Stimulated activated CD8-positive, alpha-beta memory T cell treated with anti-CD3 and anti-CD28 coated beads, Interleukin-7, amount 100 ng/mL, for 4 hours (primary cell): ENCODE measurements around the gene MTA1.

Source experiments
- DNase-seq, 2 donors: peaks; one replicate each; pipeline ENCODE4 v3.0.0-alpha.2; 2020; ENCODE audit warnings: low read depth in 2 of 2

MTA1 gene

GRCh38 chr14:105465209-105466031 lies 45.8 kb downstream of the MTA1 start:
- DNase-seq, result no peak

DNA sequence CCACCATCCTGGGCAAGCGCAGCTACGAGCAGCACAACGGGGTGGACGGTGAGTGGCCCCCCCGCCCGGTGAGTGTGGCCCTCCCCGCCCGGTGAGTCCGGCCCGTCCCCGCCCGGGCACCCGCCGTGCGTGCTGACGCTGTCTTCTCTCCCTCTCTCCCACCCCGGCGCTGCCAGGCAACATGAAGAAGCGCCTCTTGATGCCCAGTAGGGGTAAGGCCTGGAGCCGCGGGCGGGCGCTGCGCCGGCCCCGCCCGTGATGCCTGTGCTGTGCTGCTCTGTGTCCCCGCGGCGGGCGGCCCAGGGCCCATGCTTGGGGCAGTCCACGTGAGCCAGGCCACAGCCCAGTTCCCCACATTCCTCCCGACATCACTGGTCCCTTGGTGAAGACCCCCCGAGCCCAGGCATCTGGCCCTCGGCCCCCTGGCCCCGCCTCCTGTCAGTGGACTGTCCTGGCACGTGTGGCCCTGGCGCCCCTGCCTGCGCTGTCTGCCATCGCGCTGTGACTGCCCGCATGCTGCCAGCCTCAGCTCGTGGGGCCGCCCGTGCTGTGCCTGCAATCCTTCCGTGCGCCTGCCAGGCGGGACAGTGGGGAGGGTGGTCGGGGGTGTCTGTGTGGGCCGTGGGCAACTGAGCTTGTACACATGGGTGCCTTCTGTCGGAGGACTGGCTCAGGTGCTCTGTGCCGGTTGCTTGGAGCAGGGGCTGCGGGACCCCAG lies 47.1 kb downstream of the MTA1 start:
- DNase-seq, result no peak

DNA sequence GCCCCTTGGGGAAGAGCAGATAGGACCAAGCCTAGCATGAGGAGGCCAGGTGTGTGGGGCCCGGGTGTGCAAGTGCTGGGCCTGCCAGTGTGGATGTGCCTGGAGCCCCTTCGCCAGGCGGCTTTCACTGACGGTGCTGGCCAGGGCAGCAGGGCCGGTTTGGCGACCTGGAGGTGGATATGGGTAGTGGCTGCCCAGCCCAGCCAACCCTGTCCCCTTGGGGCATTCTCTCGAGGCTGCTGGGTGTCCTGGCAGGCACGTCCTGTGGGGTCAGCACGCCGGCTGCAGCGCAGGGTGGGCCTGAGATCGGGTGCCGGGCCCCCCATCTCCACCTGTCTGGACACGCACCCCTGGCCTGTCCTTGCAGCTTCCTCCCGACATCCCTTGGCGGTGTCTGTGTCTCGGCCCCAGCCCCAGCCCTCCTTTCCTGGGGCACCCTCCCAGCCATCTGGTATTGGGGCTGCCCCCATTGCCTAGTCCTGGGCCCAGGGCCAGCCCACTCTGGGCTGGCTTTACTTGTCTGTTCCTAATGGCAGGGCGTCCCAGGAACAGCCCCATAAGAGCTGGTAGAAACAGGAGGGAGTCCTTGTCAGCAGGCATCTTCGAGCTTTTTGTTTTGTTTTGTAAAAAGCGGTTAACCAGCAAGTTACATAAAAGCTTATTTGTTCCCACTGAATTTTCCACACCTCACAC lies 47.8 kb downstream of the MTA1 start:
- DNase-seq, result no peak

DNA sequence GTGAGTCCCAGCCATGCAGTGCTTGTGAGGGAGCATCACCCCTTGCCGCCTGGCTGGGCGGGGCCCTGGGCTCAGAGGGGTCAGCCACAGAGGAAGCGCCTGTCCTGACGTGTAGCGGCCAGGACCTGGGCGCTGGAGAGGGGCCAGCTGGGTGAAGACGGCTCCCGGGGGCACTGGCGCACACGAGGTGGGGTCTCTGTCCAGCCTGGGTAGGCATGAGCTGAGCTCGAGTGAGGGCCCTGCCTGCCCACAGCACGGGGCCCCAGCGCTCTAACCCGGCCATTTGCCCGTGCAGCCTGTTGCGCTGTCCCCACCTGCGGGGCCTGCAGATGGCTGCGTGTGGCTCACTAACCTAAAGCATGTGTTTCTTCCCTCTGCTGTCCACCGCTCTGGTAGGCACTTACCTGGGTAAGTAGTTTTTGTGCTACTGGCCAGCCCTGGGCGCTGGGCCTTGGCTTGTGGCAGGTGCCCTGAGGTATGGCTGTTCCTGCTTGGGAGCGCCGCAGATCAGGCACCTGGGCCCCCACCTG lies 48.4 kb downstream of the MTA1 start:
- DNase-seq, result no peak

DNA sequence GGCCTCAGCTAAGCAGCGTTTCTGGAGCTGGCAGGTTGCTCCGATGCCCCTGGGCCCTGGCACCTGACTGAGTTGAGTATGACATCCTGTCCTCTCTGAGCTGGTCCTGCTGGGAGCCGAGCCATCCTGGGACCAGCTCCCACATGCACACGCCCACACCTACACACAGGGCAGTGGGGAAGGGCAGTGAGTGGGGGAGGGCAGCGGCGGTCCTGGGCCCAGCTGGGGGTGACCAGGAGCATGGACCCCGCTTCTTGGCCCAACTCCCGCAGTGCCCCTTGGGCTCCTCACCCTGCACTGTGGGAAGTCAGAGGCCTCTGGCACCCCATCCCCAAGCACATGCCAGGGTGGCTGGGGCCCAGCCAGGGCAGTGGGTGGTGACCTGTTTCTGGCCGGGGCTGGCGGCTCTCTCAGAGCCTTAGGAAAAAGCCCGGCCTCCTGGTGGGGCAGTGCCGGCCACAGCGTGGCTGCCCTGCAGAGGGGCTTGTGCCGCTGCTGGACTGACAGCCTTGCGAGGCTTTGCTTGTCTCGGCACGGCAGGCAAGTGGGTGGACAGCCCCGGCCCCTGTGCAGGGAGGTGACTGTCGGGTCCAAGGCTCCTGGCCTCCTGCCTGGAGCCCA lies 49.1 kb downstream of the MTA1 start:
- no peak for DNase-seq

GRCh38 chr14:105469456-105470349 lies 50.1 kb downstream of the MTA1 start:
- no peak for DNase-seq

DNA sequence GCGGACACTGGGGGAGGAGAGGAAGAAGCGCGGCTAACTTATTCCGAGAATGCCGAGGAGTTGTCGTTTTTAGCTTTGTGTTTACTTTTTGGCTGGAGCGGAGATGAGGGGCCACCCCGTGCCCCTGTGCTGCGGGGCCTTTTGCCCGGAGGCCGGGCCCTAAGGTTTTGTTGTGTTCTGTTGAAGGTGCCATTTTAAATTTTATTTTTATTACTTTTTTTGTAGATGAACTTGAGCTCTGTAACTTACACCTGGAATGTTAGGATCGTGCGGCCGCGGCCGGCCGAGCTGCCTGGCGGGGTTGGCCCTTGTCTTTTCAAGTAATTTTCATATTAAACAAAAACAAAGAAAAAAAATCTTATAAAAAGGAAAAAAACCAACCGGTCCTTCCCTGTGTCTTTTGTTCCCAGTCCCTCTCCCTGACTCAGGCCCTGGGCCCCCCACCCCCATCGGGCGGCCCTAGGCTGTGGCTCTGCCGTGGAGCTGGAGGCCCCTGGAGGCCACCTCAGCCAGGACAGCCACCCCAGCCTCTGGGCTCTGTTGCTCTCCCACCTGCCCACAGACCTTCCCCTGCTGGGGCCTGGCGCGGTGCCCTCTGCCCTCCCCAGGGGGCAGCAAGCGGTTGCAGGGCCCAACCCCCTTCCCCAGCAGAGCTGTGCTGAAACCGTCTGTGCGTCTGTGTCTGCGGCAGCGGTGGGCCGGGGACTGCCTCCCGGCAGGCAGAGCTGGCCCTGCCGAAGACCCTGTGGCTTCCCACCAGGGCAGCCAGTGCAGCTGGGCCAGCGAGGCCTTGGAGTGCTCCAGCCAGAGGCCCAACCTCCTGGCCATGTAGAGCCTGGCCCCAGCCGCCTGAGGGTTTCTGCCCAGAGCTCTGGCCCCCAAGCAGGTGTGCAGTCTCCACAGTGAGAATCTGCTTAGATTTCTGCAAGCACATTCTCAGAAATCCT lies 51.0 kb downstream of the MTA1 start:
- DNase-seq, result no peak

GRCh38 chr14:105471297-105471821 lies 51.7 kb downstream of the MTA1 start:
- no peak for DNase-seq

DNA sequence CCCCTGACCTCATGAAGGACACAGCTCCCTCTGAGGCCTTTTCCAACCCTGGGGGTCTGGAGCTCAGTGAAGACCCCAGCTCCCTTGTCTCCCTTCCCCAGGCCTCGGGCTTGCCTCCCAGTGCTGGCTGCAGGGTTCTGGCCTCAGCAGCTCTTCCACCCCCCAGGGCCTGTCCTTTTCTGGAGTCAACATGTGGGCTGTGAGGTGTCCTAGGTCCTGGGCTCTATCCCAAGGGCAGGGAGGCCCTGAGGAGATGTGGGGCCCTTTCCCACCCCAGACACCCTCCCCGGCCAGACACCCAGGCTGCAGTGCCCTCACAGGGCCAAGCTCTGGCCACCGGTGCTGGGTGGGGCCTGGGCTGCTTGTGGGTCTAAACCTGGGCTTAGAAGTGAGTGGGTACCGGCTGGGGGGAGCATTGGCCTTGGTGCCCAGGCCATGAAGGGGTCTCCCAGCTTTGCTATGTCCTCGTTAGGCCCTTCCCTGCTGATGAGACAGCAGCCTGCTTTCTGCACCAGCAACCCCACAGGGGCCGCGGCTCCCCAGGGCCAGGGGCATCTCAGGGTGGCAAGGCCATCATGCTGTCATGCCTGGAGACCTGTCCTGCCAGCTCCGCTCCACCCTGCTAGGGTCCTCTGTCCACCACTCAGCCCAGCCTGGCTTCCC lies 52.3 kb downstream of the MTA1 start:
- DNase-seq, result no peak

GRCh38 chr14:105472486-105472991 lies 52.9 kb downstream of the MTA1 start:
- no peak for DNase-seq

GRCh38 chr14:105473033-105473676 lies 53.5 kb downstream of the MTA1 start:
- no peak for DNase-seq

DNA sequence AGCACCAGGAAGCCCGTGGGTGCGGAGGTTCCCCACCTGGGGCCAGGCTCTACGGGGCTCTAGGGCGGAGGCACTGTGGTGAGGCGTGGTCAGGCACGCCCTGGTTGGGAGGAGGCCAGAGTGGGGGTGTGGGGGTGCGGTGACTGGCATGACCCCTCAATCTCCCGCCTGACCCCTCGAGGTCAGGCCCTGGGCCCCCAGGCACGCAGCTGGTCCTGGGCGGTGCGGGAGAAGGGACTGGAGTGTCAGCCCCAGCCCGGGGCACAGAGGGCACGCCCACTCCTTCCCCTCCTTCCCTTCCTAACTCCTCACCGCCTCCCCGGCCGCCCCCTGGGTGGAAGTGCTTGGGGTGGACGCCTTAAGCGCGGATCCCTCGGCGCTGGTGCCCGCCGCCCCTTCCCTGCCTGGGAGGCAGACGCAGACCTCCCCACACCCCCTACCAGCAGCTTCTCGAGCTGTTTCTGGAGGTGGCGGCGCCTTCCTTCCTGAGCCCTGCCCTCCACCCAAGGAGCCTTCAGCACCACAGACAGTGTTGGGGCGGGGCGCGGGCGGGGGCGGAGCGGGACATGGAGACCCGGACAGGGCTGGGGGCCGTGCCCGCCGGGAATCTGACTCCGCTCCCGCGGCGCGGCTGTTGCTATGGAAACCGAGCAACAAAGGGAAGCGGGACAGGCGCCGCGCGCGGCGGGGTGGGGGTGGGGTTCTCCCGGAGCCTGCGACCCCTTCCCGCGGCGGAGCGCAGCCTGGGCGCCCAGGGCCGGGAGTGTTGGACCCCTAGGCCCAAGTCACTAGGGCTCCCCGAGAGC lies 54.3 kb downstream of the MTA1 start:
- peak; percentile 40 to 58 for DNase-seq

DNA sequence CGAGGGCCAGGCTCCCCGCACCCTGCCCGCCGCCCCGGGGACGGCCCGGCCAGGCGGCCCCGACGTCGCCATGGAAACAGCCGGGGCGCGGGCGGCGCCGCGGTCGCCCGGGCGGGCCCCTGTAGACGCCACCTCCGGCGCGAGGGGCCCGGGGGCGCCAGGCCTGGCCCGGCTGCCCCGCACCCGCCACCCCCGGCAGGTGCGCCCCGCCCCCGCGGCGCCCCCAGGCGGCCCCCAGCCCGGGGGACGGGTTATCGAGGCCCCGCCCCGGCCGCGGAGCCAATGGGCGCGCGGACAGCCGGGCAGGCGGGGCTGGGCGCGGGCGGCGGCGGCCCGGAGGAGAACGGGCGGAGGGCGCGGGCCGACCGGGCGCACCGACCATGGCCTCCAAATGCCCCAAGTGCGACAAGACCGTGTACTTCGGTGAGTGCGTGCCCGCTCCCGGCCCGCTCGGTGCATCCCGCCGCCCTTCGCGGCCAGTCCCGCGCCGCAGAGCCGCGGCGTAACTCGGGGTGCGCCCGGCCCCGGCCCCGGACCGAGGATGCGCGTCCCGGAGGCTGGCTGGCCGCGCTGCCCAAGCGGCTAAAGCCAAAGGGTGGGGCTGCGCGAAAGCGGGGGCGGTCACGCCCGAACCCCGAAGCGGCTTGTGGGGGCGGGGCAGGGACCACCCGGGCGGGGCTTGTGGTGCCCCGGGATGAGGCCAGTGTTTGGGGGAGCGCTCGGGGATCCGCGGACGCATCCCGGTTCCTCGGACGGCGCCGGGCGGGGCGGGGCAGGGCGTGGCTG lies 55.0 kb downstream of the MTA1 start, which contains the start of gene CRIP2:
TSS of gene CRIP2 (plus strand) at position 339 of the 786 bp plus-strand sequence. CDS start at position 381, 42 bp downstream.
- no peak for DNase-seq

DNA sequence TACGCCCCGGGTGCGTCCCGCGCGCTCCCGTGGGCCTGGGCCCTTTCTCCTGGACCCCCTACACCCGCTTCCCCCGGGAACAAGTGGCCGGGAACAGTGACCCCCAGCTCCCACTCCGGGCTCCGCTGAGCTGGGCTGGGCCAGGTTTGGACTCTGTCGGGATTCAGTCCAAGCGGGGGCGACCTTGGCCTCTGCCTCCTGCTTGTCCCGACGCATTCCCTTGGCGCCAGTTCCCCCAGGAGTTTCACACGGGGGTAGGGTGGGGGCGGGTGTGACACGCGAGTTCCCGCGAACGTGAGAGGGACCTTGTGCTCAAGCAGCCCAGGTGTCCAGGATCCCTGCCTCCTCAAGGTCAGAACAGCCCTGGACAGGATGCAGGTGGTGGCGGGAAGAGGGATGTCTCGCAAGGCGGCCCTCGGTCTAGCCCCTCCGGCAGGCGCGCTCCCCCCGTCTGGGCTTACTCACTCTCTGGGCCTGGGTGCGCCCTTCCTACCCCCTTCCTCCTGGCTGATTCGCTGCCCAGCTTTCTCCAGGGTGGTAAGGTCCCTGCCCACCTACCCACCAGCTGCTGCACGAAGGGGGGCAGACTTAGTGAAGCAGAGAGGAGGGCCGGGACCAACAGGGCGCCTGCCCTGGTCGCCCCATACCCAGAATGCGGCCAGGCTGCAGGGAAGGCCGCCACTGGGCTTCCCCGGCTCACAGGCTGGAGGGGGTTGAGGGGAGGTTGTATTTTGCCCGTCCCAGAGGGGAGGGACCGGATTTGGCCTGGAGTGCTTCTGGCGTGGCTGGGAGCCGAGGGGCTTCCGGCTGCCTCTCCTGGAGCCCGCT lies 55.9 kb downstream of the MTA1 start:
- DNase-seq, result no peak

- DNase-seq, result no peak
Measured at GRCh38 chr14:105476097-105476830, 56.6 kb downstream of the MTA1 start.
